Osteocyte (in vitro differentiated cells): ENCODE data around the gene ADCY2. TPM values are rescaled to one million over a fixed set of nuclear protein-coding genes. Genes with fewer than 3 reads are reported as not detected.

Experiments
- DNase-seq: peaks from one replicate; pipeline ENCODE4 v3.0.0; 2021; ENCODE audit warnings: mixed read lengths; ENCODE audit not compliant: unreplicated experiment; ENCODE audit errors: extremely low spot score
- H3K27ac Mint-ChIP-seq: one replicate; pipeline ENCODE4 v1.8.0; 2021; ENCODE audit warnings: mild to moderate bottlenecking, mixed read lengths; ENCODE audit not compliant: unreplicated experiment
- H3K27me3 Mint-ChIP-seq: one replicate; pipeline ENCODE4 v1.8.0; 2021; ENCODE audit warnings: mixed read lengths; ENCODE audit not compliant: unreplicated experiment
- H3K36me3 Mint-ChIP-seq: one replicate; pipeline ENCODE4 v1.8.0; 2021; ENCODE audit warnings: mixed read lengths; ENCODE audit not compliant: unreplicated experiment
- H3K4me1 Mint-ChIP-seq: one replicate; pipeline ENCODE4 v1.8.0; 2021; ENCODE audit warnings: mixed read lengths; ENCODE audit not compliant: unreplicated experiment
- H3K4me3 Mint-ChIP-seq: one replicate; pipeline ENCODE4 v1.8.0; 2021; ENCODE audit warnings: mild to moderate bottlenecking, moderate library complexity, mixed read lengths; ENCODE audit not compliant: unreplicated experiment
- H3K9me3 Mint-ChIP-seq: one replicate; pipeline ENCODE4 v1.8.0; 2021; ENCODE audit warnings: mixed read lengths; ENCODE audit not compliant: unreplicated experiment
- total RNA-seq: library from RNA; stranded (reverse); gene quantifications from 2 replicates; pipeline ENCODE4 v1.2.1, GENCODE V29; 2021
- TF ChIP-seq, protein P1 (sequence below): fragments of 200-600 bp; sonication (generic); IDR thresholded peaks from 2 replicates; pipeline ENCODE4 v1.5.0; 2021; ENCODE audit warnings: antibody characterized with exemption, mild to moderate bottlenecking, moderate library complexity

The ADCY2 gene
- total RNA-seq, 1 donor from 2014 or later: not detected

DNA sequence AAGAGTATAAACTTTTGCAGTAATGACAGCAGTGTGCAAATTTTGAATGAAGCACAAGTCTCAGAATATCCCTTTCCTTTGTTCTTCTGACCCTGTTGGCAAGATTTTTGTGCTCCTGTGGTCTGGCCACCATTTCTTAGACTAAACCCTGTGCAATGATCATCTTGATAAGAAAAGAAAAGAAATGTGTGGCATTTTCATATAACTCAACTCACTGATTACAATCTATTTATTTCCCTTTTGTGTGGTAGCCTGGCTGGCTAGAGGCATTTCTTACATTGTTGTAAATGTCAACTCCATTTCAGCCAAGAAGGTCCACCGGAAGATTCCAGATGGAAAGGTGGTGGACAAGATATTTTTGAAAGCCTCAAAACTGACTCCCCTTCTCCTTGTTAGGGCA, 41.9 kb downstream of the ADCY2 start:
- Mint-ChIP-seq H3K36me3 (no peaks in the 10 kb centered on the region), H3K4me1 (no peaks in the 10 kb centered on the region), H3K27me3 (no peaks in the 10 kb centered on the region), H3K27ac (no peak overlapping the region), H3K4me3 (no peak overlapping the region), H3K9me3 (peaks cover 40% of the 10 kb centered on the region)
- DNase-seq: no peak
- TF ChIP-seq, protein P1, sequence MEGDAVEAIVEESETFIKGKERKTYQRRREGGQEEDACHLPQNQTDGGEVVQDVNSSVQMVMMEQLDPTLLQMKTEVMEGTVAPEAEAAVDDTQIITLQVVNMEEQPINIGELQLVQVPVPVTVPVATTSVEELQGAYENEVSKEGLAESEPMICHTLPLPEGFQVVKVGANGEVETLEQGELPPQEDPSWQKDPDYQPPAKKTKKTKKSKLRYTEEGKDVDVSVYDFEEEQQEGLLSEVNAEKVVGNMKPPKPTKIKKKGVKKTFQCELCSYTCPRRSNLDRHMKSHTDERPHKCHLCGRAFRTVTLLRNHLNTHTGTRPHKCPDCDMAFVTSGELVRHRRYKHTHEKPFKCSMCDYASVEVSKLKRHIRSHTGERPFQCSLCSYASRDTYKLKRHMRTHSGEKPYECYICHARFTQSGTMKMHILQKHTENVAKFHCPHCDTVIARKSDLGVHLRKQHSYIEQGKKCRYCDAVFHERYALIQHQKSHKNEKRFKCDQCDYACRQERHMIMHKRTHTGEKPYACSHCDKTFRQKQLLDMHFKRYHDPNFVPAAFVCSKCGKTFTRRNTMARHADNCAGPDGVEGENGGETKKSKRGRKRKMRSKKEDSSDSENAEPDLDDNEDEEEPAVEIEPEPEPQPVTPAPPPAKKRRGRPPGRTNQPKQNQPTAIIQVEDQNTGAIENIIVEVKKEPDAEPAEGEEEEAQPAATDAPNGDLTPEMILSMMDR: no peak

DNA sequence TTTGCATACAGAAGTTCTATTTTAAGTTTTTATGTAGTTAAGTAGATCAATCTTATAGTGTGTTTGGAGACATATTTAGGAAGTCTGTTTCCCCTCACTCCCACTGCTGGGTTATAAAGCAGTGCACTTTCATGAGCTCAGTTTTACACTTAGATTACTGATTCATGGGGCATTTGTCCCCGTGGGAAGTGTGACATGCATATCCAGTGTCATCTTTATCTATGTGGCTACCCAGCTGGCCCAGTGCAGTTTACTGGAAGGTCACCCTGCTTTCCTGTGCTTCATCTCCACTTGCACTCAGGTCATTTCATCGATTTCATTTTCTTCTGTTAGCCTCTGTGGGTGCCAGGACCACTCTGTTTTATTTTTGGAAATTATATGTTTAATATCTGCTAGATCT, 49.1 kb downstream of the ADCY2 start:
- TF ChIP-seq, protein P1: no peak
- no peak for DNase-seq
- Mint-ChIP-seq H3K4me3 (no peak overlapping the region), H3K4me1 (no peaks in the 10 kb centered on the region), H3K27me3 (no peaks in the 10 kb centered on the region), H3K36me3 (no peaks in the 10 kb centered on the region), H3K27ac (no peak overlapping the region), H3K9me3 (peaks cover 35% of the 10 kb centered on the region)

DNA sequence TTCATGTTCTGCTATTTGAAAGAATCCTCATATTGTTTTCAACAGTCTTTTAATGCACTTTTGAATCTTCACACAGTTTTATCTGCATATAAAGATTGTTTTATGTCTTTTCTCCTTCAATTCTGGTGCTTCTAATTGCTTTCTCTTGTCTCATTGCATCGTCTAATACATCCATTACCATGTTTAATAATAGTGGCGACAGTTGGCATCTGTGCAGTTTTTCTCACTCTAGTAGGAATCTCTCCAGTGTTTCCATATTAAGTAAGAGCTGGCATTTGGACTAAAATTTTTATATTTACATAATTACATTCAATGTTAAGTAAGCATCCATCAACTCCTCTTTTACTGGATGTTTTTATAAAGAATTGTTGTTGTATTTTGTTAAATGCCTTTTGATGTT, 49.9 kb downstream of the ADCY2 start:
- H3K9me3 Mint-ChIP-seq: peaks cover 34% of the 10 kb centered on the region
- TF ChIP-seq, protein P1: no peak
- H3K27ac Mint-ChIP-seq: no peak overlapping the region
- no peaks in the 10 kb centered on the region for H3K36me3 Mint-ChIP-seq
- no peaks in the 10 kb centered on the region for H3K4me1 Mint-ChIP-seq
- no peak overlapping the region for H3K4me3 Mint-ChIP-seq
- no peak for DNase-seq
- H3K27me3 Mint-ChIP-seq: no peaks in the 10 kb centered on the region

DNA sequence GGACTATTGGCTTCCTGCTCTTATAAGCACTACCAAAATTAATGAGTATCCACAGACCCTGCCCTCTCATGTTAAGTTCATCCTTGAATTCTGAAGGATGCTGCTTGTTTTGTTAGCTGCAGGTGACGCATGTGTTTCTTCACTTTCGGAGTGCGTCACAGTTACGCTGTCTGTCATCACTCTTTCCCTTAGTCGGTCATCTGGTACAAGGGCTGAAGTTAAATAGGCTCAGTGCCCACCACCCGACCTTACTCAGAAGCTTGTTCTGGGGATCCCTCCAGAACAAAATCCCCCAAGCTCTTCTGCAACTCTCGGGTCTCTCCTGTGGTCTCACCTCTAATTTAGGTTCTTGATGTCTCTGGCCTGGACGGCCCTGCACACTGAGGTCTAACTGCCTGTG, 51.0 kb downstream of the ADCY2 start:
- Mint-ChIP-seq H3K4me1 (no peaks in the 10 kb centered on the region), H3K27me3 (no peaks in the 10 kb centered on the region), H3K36me3 (no peaks in the 10 kb centered on the region), H3K27ac (no peak overlapping the region), H3K9me3 (peaks cover 38% of the 10 kb centered on the region), H3K4me3 (no peak overlapping the region)
- no peak for DNase-seq
- TF ChIP-seq, protein P1: no peak

DNA sequence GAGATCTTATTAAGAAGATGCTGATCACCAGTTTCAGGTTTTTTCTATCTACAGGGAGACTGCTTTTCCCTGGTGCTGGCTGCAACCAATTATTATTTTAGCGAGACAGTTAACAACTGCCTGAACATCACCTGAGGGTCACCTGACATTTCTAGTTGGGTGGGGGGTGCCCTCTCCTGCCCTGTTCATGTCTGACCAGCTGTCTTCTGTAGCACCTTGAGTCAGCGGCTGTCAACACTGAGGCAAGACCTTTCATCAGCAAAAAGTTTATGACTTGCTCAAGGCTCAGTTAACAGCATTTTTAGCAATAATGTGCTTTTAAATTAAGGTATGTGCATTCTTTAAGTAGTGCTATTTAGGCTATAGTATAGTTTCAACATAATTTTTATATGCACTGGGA, 58.0 kb downstream of the ADCY2 start:
- H3K27me3 Mint-ChIP-seq: no peaks in the 10 kb centered on the region
- peaks cover 1% of the 10 kb centered on the region for H3K36me3 Mint-ChIP-seq
- no peak overlapping the region for H3K4me3 Mint-ChIP-seq

More for the DNA sequence above, 58.0 kb downstream of the ADCY2 start:
- H3K27ac Mint-ChIP-seq: no peak overlapping the region
- DNase-seq: no peak
- TF ChIP-seq, protein P1: no peak
- H3K9me3 Mint-ChIP-seq: peaks cover 23% of the 10 kb centered on the region
- H3K4me1 Mint-ChIP-seq: no peaks in the 10 kb centered on the region
